HEK293 (cell line): ENCODE results near the gene GBX2.

Experiments
- CTCF ChIA-PET: fragments of 350-600 bp; formaldehyde crosslinking; extraction: SDS; loops from one replicate; lab custom pipeline; 2021; ENCODE audit warnings: antibody characterized with exemption; lab: Yijun Ruan, JAX
- POLR2A ChIA-PET: fragments of 300-600 bp; formaldehyde crosslinking; extraction: SDS; loops from one replicate; lab custom pipeline; 2020; ENCODE audit warnings: antibody characterized with exemption, inconsistent platforms; lab: Yijun Ruan, JAX
- H3K27ac ChIP-seq: fragments of 200-500 bp; sonication (Bioruptor generic); 2 replicates; pipeline ENCODE4 v1.5.1; 2014; ENCODE audit warnings: low read depth, low read length, control low read depth, inconsistent platforms; ENCODE audit errors: extremely low read depth
- H3K36me3 ChIP-seq, 2 experiments: fragments of 200-500 bp in 1 of 2; sonication (Bioruptor generic) in 1 of 2; 1 replicate in 1 of 2; 2 replicates in 1 of 2; pipeline ENCODE4 v1.5.1; 2014 to 2017; ENCODE audit warnings: inconsistent platforms in 2 of 2, low read length in 2 of 2; ENCODE audit not compliant: control insufficient read depth in 2 of 2, insufficient read depth in 1 of 2
- H3K4me1 ChIP-seq: fragments of 200-500 bp; sonication (Bioruptor generic); 2 replicates; pipeline ENCODE4 v1.5.1; 2014; ENCODE audit warnings: mild to moderate bottlenecking, low read length, inconsistent platforms; ENCODE audit not compliant: control insufficient read depth, insufficient read depth
- H3K4me3 ChIP-seq: 2 replicates; pipeline ENCODE4 v1.5.1; 2011; ENCODE audit warnings: low read depth, mild to moderate bottlenecking, control low read depth, low read length, moderate library complexity
- H3K9me3 ChIP-seq: fragments of 200-500 bp; sonication (Bioruptor generic); 2 replicates; pipeline ENCODE4 v1.5.1; 2014; ENCODE audit warnings: low read depth, low read length, inconsistent platforms; ENCODE audit not compliant: control insufficient read depth, insufficient read depth
- GFI1B ChIP-seq: fragments of 450-650 bp; formaldehyde crosslinking; IDR thresholded peaks from 2 replicates; pipeline ENCODE4 v1.5.1; 2016; ENCODE audit warnings: missing biosample characterization, missing genetic modification characterization
- GLIS2 ChIP-seq: fragments of 450-650 bp; formaldehyde crosslinking; IDR thresholded peaks from 2 replicates; pipeline ENCODE4 v1.5.1; 2016; ENCODE audit warnings: missing biosample characterization, missing genetic modification characterization
- HOXC10 ChIP-seq: sonication (generic); formaldehyde crosslinking; IDR thresholded peaks from 2 replicates; pipeline ENCODE4 v1.8.1; 2023; ENCODE audit warnings: mild to moderate bottlenecking, missing genetic modification reagents
- MEIS1 ChIP-seq: sonication (generic); formaldehyde crosslinking; IDR thresholded peaks from 2 replicates; pipeline ENCODE4 v1.8.1; 2022; ENCODE audit warnings: missing genetic modification reagents, mild to moderate bottlenecking, borderline replicate concordance
- SCRT1 ChIP-seq: fragments of 450-650 bp; formaldehyde crosslinking; IDR thresholded peaks from 2 replicates; pipeline ENCODE4 v1.5.1; 2016; ENCODE audit warnings: missing biosample characterization, missing genetic modification characterization, borderline replicate concordance
- SP7 ChIP-seq: fragments of 450-650 bp; formaldehyde crosslinking; IDR thresholded peaks from 2 replicates; pipeline ENCODE4 v1.5.1; 2016; ENCODE audit warnings: missing biosample characterization, missing genetic modification characterization
- YY1 ChIP-seq: fragments of 450-650 bp; formaldehyde crosslinking; IDR thresholded peaks from 2 replicates; pipeline ENCODE4 v1.5.1; 2018; ENCODE audit warnings: missing biosample characterization, missing genetic modification characterization
- ZBTB7A ChIP-seq: fragments of 450-650 bp; formaldehyde crosslinking; IDR thresholded peaks from 2 replicates; pipeline ENCODE4 v1.5.1; 2016; ENCODE audit warnings: low read depth, missing biosample characterization, missing genetic modification characterization
- ZFP37 ChIP-seq: fragments of 450-650 bp; formaldehyde crosslinking; IDR thresholded peaks from 2 replicates; pipeline ENCODE4 v1.5.1; 2016; ENCODE audit warnings: missing biosample characterization, missing genetic modification characterization
- ZNF132 ChIP-seq: fragments of 450-650 bp; formaldehyde crosslinking; IDR thresholded peaks from 2 replicates; pipeline ENCODE4 v1.5.1; 2017; ENCODE audit warnings: missing biosample characterization, missing genetic modification characterization, borderline replicate concordance
- ZNF19 ChIP-seq: fragments of 450-650 bp; formaldehyde crosslinking; IDR thresholded peaks from 2 replicates; pipeline ENCODE4; 2016; ENCODE audit warnings: missing biosample characterization, missing genetic modification characterization, low read depth
- ZNF473 ChIP-seq: fragments of 450-650 bp; formaldehyde crosslinking; IDR thresholded peaks from 2 replicates; pipeline ENCODE4 v1.5.1; 2017; ENCODE audit warnings: missing biosample characterization, missing genetic modification characterization
- ZNF514 ChIP-seq: fragments of 450-650 bp; formaldehyde crosslinking; IDR thresholded peaks from 2 replicates; pipeline ENCODE4 v1.5.1; 2016; ENCODE audit warnings: missing biosample characterization, missing genetic modification characterization
- ZNF530 ChIP-seq: fragments of 450-650 bp; formaldehyde crosslinking; IDR thresholded peaks from 2 replicates; pipeline ENCODE4 v1.5.1; 2016; ENCODE audit warnings: low read depth, missing biosample characterization, missing genetic modification characterization
- ZNF549 ChIP-seq: fragments of 450-650 bp; IDR thresholded peaks from 2 replicates; pipeline ENCODE4 v1.5.1; 2018; ENCODE audit warnings: missing biosample characterization, missing genetic modification characterization, mild to moderate bottlenecking, inconsistent platforms, moderate library complexity
- ZNF561 ChIP-seq: fragments of 450-650 bp; IDR thresholded peaks from 2 replicates; pipeline ENCODE4 v1.5.1; 2018; ENCODE audit warnings: missing biosample characterization, missing genetic modification characterization, borderline replicate concordance
- ZNF571 ChIP-seq: fragments of 450-650 bp; formaldehyde crosslinking; IDR thresholded peaks from 2 replicates; pipeline ENCODE4 v1.5.0; 2017; ENCODE audit warnings: missing biosample characterization, missing genetic modification characterization
- ZNF596 ChIP-seq: fragments of 450-650 bp; IDR thresholded peaks from 2 replicates; pipeline ENCODE4 v1.5.0; 2018; ENCODE audit warnings: missing biosample characterization, mild to moderate bottlenecking, missing genetic modification characterization, moderate library complexity
- ZNF600 ChIP-seq: fragments of 450-650 bp; formaldehyde crosslinking; IDR thresholded peaks from 2 replicates; pipeline ENCODE4 v1.5.1; 2016; ENCODE audit warnings: missing biosample characterization, missing genetic modification characterization
- ZNF621 ChIP-seq: fragments of 450-650 bp; formaldehyde crosslinking; IDR thresholded peaks from 2 replicates; pipeline ENCODE4 v1.5.1; 2017; ENCODE audit warnings: missing biosample characterization, missing genetic modification characterization
- ZNF623 ChIP-seq: fragments of 450-650 bp; formaldehyde crosslinking; IDR thresholded peaks from 2 replicates; pipeline ENCODE4 v1.5.1; 2016; ENCODE audit warnings: missing biosample characterization, missing genetic modification characterization
- ZNF624 ChIP-seq: fragments of 450-650 bp; formaldehyde crosslinking; IDR thresholded peaks from 2 replicates; pipeline ENCODE4 v1.5.1; 2017; ENCODE audit warnings: missing biosample characterization, missing genetic modification characterization
- ZNF664 ChIP-seq: fragments of 450-650 bp; formaldehyde crosslinking; IDR thresholded peaks from 2 replicates; pipeline ENCODE4 v1.5.1; 2016; ENCODE audit warnings: missing biosample characterization, missing genetic modification characterization
- ZSCAN16 ChIP-seq: fragments of 450-650 bp; formaldehyde crosslinking; IDR thresholded peaks from 2 replicates; pipeline ENCODE4 v1.5.1; 2016; ENCODE audit warnings: missing biosample characterization, missing genetic modification characterization
- ZXDB ChIP-seq: fragments of 450-650 bp; formaldehyde crosslinking; IDR thresholded peaks from 2 replicates; pipeline ENCODE4 v1.5.1; 2016; ENCODE audit warnings: missing biosample characterization, missing genetic modification characterization
- TF ChIP-seq, protein P1 (sequence below): fragments of 450-650 bp; formaldehyde crosslinking; IDR thresholded peaks from 2 replicates; pipeline ENCODE4 v1.5.1; 2016; ENCODE audit warnings: missing biosample characterization, missing genetic modification characterization
- TF ChIP-seq, protein P2 (sequence below): fragments of 450-650 bp; IDR thresholded peaks from 2 replicates; pipeline ENCODE4 v1.5.1; 2018; ENCODE audit warnings: missing biosample characterization, mild to moderate bottlenecking, missing genetic modification characterization
- TF ChIP-seq, protein P3 (sequence below): fragments of 450-650 bp; formaldehyde crosslinking; IDR thresholded peaks from 2 replicates; pipeline ENCODE4 v1.5.1; 2016; ENCODE audit warnings: missing biosample characterization, missing genetic modification characterization
- TF ChIP-seq, protein P4 (sequence below): fragments of 450-650 bp; formaldehyde crosslinking; IDR thresholded peaks from 2 replicates; pipeline ENCODE4 v1.5.0; 2017; ENCODE audit warnings: missing biosample characterization, missing genetic modification characterization, borderline replicate concordance

Gene GBX2

DNA sequence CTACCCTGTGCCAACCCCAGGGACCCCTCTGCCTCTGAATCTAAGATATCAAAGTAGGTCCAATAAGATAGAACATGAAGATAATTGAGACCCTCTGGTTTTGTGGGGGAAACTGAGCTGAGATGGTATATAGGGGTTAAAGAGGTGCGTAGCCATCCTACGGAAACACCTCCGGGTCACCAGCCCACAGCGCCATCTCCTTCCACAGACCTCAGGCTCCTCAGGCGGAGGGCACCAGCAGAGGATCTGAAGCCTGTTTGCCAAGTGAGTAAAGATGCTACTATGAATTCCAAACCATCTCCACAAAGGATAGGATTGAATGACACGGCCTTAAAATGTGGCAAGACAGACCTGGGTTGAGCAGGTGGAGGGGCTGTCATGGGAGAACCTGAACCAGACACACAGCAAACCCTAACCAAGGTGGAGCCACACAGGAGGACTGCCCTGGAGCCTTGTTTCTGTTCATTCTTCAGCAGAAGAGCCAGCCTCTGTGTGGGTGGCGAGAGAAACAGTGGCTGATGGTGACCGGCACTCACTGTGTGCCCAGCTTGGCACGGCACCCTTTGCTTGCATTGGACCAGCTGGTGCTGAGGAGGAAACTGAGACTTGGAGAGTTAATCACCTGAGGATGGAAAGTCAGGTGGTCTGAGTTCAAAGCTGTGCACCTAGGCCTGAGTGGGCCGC is 10.2 kb downstream of the GBX2 start (continued):
- TF ChIP-seq, protein P1, sequence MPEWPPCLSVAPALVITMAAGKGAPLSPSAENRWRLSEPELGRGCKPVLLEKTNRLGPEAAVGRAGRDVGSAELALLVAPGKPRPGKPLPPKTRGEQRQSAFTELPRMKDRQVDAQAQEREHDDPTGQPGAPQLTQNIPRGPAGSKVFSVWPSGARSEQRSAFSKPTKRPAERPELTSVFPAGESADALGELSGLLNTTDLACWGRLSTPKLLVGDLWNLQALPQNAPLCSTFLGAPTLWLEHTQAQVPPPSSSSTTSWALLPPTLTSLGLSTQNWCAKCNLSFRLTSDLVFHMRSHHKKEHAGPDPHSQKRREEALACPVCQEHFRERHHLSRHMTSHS = no peak
- TF ChIP-seq ZNF549 (tag by site-specific recombination) = no peak
- no peak for TF ChIP-seq ZBTB7A
- no peak for TF ChIP-seq ZNF561 (tag by site-specific recombination)
- TF ChIP-seq ZNF571 = no peak
- no peak for TF ChIP-seq GFI1B (tag by site-specific recombination)
- no peak for TF ChIP-seq ZXDB
- no peak for TF ChIP-seq ZNF596 (tag by site-specific recombination)
- no peak for TF ChIP-seq HOXC10
- TF ChIP-seq ZNF514 (tag by site-specific recombination) = no peak
- TF ChIP-seq, protein P2, sequence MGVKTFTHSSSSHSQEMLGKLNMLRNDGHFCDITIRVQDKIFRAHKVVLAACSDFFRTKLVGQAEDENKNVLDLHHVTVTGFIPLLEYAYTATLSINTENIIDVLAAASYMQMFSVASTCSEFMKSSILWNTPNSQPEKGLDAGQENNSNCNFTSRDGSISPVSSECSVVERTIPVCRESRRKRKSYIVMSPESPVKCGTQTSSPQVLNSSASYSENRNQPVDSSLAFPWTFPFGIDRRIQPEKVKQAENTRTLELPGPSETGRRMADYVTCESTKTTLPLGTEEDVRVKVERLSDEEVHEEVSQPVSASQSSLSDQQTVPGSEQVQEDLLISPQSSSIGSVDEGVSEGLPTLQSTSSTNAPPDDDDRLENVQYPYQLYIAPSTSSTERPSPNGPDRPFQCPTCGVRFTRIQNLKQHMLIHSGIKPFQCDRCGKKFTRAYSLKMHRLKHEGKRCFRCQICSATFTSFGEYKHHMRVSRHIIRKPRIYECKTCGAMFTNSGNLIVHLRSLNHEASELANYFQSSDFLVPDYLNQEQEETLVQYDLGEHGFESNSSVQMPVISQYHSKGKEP (tag by site-specific recombination) = no peak

DNA sequence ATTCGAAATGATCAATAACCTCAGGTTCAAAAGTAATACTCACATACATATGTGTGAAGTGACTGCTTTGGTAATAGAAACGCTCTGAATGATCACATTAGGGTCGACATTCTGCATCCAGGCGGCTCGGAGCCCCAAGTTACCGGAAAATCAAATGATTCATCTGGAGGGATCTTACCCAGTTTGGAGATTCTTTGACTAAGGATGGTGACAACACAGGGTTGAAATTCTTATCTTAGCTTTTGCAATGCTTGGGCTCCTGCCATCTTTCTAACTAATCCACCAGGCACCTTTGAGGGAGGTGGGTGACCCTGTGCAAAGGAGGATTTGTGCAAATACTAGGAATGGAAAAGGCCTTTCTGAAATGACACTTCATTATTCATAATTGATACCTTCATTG is 10.8 kb downstream of the GBX2 start:
- H3K27ac ChIP-seq = no peak overlapping the region
- no peaks in the 10 kb centered on the region for H3K36me3 ChIP-seq
- H3K9me3 ChIP-seq = no peaks in the 10 kb centered on the region
- no peak for TF ChIP-seq ZNF19 (tag by site-specific recombination)
- no peak for TF ChIP-seq ZNF664
- TF ChIP-seq ZNF623 = no peak
- TF ChIP-seq ZFP37 (tag by site-specific recombination) = no peak
- TF ChIP-seq ZNF600 (tag by site-specific recombination) = no peak
- no peak for TF ChIP-seq YY1 (tag by site-specific recombination)
- no peak for TF ChIP-seq ZNF624 (tag by site-specific recombination)
- TF ChIP-seq, protein P1 = no peak
- no peak for TF ChIP-seq ZNF621 (tag by site-specific recombination)
- no peak for TF ChIP-seq ZNF473 (tag by site-specific recombination)
- no peak for TF ChIP-seq ZNF132
- no peak for TF ChIP-seq ZNF530 (tag by site-specific recombination)
- TF ChIP-seq SCRT1 = no peak
- TF ChIP-seq ZSCAN16 = no peak
- TF ChIP-seq, protein P3, sequence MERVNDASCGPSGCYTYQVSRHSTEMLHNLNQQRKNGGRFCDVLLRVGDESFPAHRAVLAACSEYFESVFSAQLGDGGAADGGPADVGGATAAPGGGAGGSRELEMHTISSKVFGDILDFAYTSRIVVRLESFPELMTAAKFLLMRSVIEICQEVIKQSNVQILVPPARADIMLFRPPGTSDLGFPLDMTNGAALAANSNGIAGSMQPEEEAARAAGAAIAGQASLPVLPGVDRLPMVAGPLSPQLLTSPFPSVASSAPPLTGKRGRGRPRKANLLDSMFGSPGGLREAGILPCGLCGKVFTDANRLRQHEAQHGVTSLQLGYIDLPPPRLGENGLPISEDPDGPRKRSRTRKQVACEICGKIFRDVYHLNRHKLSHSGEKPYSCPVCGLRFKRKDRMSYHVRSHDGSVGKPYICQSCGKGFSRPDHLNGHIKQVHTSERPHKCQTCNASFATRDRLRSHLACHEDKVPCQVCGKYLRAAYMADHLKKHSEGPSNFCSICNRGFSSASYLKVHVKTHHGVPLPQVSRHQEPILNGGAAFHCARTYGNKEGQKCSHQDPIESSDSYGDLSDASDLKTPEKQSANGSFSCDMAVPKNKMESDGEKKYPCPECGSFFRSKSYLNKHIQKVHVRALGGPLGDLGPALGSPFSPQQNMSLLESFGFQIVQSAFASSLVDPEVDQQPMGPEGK (tag by site-specific recombination) = no peak
- no peak for TF ChIP-seq GLIS2 (tag by site-specific recombination)
- no peak for TF ChIP-seq SP7 (tag by site-specific recombination)
- TF ChIP-seq, protein P4, sequence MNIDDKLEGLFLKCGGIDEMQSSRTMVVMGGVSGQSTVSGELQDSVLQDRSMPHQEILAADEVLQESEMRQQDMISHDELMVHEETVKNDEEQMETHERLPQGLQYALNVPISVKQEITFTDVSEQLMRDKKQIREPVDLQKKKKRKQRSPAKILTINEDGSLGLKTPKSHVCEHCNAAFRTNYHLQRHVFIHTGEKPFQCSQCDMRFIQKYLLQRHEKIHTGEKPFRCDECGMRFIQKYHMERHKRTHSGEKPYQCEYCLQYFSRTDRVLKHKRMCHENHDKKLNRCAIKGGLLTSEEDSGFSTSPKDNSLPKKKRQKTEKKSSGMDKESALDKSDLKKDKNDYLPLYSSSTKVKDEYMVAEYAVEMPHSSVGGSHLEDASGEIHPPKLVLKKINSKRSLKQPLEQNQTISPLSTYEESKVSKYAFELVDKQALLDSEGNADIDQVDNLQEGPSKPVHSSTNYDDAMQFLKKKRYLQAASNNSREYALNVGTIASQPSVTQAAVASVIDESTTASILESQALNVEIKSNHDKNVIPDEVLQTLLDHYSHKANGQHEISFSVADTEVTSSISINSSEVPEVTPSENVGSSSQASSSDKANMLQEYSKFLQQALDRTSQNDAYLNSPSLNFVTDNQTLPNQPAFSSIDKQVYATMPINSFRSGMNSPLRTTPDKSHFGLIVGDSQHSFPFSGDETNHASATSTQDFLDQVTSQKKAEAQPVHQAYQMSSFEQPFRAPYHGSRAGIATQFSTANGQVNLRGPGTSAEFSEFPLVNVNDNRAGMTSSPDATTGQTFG = no peak
- TF ChIP-seq MEIS1 (CRISPR knock-in tag) = no peak
- ChIA-PET POLR2A (no interaction called here), CTCF (no interaction called here)
- H3K4me1 ChIP-seq = no peaks in the 10 kb centered on the region; the same call in 1 of the 2 replicates
- no peak overlapping the region for H3K4me3 ChIP-seq
